Naive thymus-derived CD4-positive, alpha-beta T cell (primary cell): ENCODE measurements around the gene NCOA3. TPM values are rescaled to one million over a fixed set of nuclear protein-coding genes. Genes with fewer than 3 reads are reported as not detected.
A peak's percentile ranks its signal among the peaks of the same experiment; 100 is the strongest.

Experiments used
- ATAC-seq: fragments of 150-1000 bp; cut with Tn5 transposase; 2 replicates; pipeline ENCODE4 v1.10.0; 2021; ENCODE audit warnings: mild to moderate bottlenecking, moderate library complexity
- CTCF ChIA-PET: fragments of 350-600 bp; sonication (Branson Sonifier 250); formaldehyde crosslinking; loops from one replicate; lab custom pipeline; 2021; ENCODE audit warnings: antibody characterized with exemption; lab: Charles Lee
- POLR2A ChIA-PET: fragments of 350-600 bp; sonication (Branson Sonifier 250); formaldehyde crosslinking; loops from one replicate; lab custom pipeline; 2021; ENCODE audit warnings: antibody characterized with exemption, inconsistent platforms; lab: Charles Lee
- DNase-seq, 9 donors: peaks; one replicate each; pipeline versions ENCODE4 v3.0.0 to v3.0.0-alpha.2; 2020 to 2022; ENCODE audit warnings: mixed read lengths in 1 of 9
- H3K27ac ChIP-seq: one replicate; pipeline ENCODE4 v1.7.0; 2013; ENCODE audit warnings: mild to moderate bottlenecking, low read depth, low read length, moderate library complexity
- H3K27me3 ChIP-seq, 2 donors: one replicate each; pipeline ENCODE4 v1.7.0; 2013; ENCODE audit warnings: low read length in 2 of 2, mild to moderate bottlenecking in 2 of 2, moderate library complexity in 2 of 2; ENCODE audit not compliant: control insufficient read depth in 2 of 2, insufficient read depth in 2 of 2
- H3K36me3 ChIP-seq, 3 experiments: 1 replicate in 2 of 3; 2 replicates in 1 of 3; pipeline ENCODE4 v1.7.0; 2013; ENCODE audit warnings: low read length in 3 of 3, mild to moderate bottlenecking in 3 of 3, moderate library complexity in 1 of 3; ENCODE audit not compliant: insufficient read depth in 3 of 3, control insufficient read depth in 2 of 3
- H3K4me1 ChIP-seq, 2 donors: one replicate each; pipeline ENCODE4 v1.7.0; 2013; ENCODE audit warnings: low read length in 2 of 2, mild to moderate bottlenecking in 2 of 2, moderate library complexity in 1 of 2; ENCODE audit not compliant: control insufficient read depth in 2 of 2, insufficient read depth in 2 of 2
- H3K4me3 ChIP-seq: 2 replicates; pipeline ENCODE4 v1.7.0; 2013; ENCODE audit warnings: mild to moderate bottlenecking, low read length
- H3K9me3 ChIP-seq, 3 experiments: 1 replicate in 2 of 3; 2 replicates in 1 of 3; pipeline ENCODE4 v1.7.0; 2013; ENCODE audit warnings: low read length in 3 of 3; ENCODE audit not compliant: control insufficient read depth in 2 of 3
- H3K27ac Mint-ChIP-seq, 9 donors: one replicate each; pipeline ENCODE4 v1.8.0; 2020 to 2022; ENCODE audit warnings: mixed read lengths in 9 of 9, mild to moderate bottlenecking in 8 of 9, moderate library complexity in 5 of 9, inconsistent platforms in 2 of 9
- H3K27me3 Mint-ChIP-seq, 5 donors: one replicate each; pipeline ENCODE4 v1.8.0; 2021 to 2022; ENCODE audit warnings: mixed read lengths in 5 of 5, mild to moderate bottlenecking in 1 of 5
- H3K36me3 Mint-ChIP-seq, 5 donors: one replicate each; pipeline ENCODE4 v1.8.0; 2020 to 2022; ENCODE audit warnings: mixed read lengths in 5 of 5, mild to moderate bottlenecking in 3 of 5, inconsistent platforms in 1 of 5
- H3K4me1 Mint-ChIP-seq, 7 donors: one replicate each; pipeline ENCODE4 v1.8.0; 2020 to 2022; ENCODE audit warnings: mixed read lengths in 7 of 7, mild to moderate bottlenecking in 3 of 7, inconsistent platforms in 1 of 7
- H3K4me3 Mint-ChIP-seq, 10 donors: one replicate each; pipeline ENCODE4 v1.8.0; 2020 to 2022; ENCODE audit warnings: mild to moderate bottlenecking in 10 of 10, mixed read lengths in 10 of 10, moderate library complexity in 6 of 10, inconsistent platforms in 2 of 10
- H3K9me3 Mint-ChIP-seq, 11 donors: one replicate each; pipeline ENCODE4 v1.8.0; 2020 to 2022; ENCODE audit warnings: mixed read lengths in 11 of 11, mild to moderate bottlenecking in 4 of 11, inconsistent platforms in 1 of 11, moderate library complexity in 1 of 11
- intact Hi-C, 2 donors: fragments of 100-400 bp; cut with micrococcal nuclease; formaldehyde crosslinking; loops; one replicate each; pipeline ENCODE4 v1.15.1; 2023
- polyA plus RNA-seq, 2 donors: library from polyadenylated mRNA; unstranded; fragments of 300-500 nt; fragmentation: Illumina TruSeq; gene quantifications; one replicate each; pipeline ENCODE4 v1.2.3, GENCODE V29; 2021
- total RNA-seq, 6 experiments: library from RNA in 5 of 6; stranded (reverse) in 5 of 6; gene quantifications; 1 replicate in 5 of 6; 2 replicates in 1 of 6; pipeline ENCODE4 v1.2.3 and lab custom pipeline; 2021 to 2026

The NCOA3 gene
- total and polyA plus RNA-seq, 7 experiments from 2014 or later, result 20.3 to 115 (median 85.5) TPM

GRCh38 chr20:47669927-47670890 lies 168.5 kb downstream of the NCOA3 start:
- H3K4me1 Mint-ChIP-seq, result no peaks in the 10 kb centered on the region
- H3K9me3 ChIP-seq, result no peaks in the 10 kb centered on the region
- no peak overlapping the region for H3K27ac ChIP-seq
- peak overlapping the region in 2 of 10 donors; percentile 25 to 32 for H3K4me3 Mint-ChIP-seq
- H3K36me3 ChIP-seq, result no peaks in the 10 kb centered on the region
- CTCF ChIA-PET, result no interaction called here
- no peak for ATAC-seq
- no peaks in the 10 kb centered on the region for H3K27me3 Mint-ChIP-seq
- no peak overlapping the region for H3K4me3 ChIP-seq
- H3K36me3 Mint-ChIP-seq, result no peaks in the 10 kb centered on the region
- POLR2A ChIA-PET, result no interaction called here
- H3K9me3 Mint-ChIP-seq, result peaks cover 0 to 3% (median 0%) of the 10 kb centered on the region in 11 donors
- DNase-seq, result no peak
- peak overlapping the region in 2 of 9 donors; percentile 23 to 78 for H3K27ac Mint-ChIP-seq
- intact Hi-C loops, result no loop called here
- H3K4me1 ChIP-seq, result no peaks in the 10 kb centered on the region
- no peaks in the 10 kb centered on the region for H3K27me3 ChIP-seq

DNA sequence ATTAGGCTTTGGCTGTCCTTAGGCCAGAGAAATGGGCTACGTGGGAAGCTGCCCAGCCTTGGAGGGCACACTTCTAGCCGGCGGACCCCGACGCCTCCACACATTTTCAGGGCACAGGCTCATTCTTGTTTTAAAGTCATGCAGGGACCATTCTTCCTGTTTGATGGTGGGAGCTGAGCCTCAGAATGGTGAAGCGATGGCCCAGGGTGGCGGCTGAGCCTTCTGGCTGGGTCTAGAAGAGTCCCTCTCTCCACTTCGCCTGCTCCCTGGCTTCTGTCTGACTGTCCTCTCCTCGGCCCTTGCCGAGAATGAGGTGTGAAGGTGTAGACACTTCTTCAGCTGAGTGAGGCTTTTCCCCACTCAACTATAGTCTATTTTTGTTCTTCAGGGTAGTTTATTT lies 169.2 kb downstream of the NCOA3 start:
- no peaks in the 10 kb centered on the region for H3K4me1 Mint-ChIP-seq
- no peaks in the 10 kb centered on the region for H3K27me3 ChIP-seq
- H3K4me3 ChIP-seq, result no peak overlapping the region
- no peaks in the 10 kb centered on the region for H3K4me1 ChIP-seq
- no peaks in the 10 kb centered on the region for H3K36me3 ChIP-seq
- no peak overlapping the region for H3K27ac ChIP-seq
- H3K27ac Mint-ChIP-seq, result peak overlapping the region in 1 of 9 donors; percentile 8
- POLR2A ChIA-PET, result no interaction called here
- intact Hi-C loops, result no loop called here
- H3K9me3 Mint-ChIP-seq, result peaks cover 0 to 3% (median 0%) of the 10 kb centered on the region in 11 donors
- H3K9me3 ChIP-seq, result no peaks in the 10 kb centered on the region
- CTCF ChIA-PET, result no interaction called here
- H3K4me3 Mint-ChIP-seq, result no peak overlapping the region
- ATAC-seq (no peak), DNase-seq (no peak)
- H3K27me3 Mint-ChIP-seq, result no peaks in the 10 kb centered on the region
- H3K36me3 Mint-ChIP-seq, result no peaks in the 10 kb centered on the region

- peak overlapping the region in 1 of 9 donors; percentile 43 for H3K27ac Mint-ChIP-seq
- H3K4me1 Mint-ChIP-seq, result no peaks in the 10 kb centered on the region
- no peaks in the 10 kb centered on the region for H3K27me3 Mint-ChIP-seq
- peaks cover 0 to 2% (median 0%) of the 10 kb centered on the region in 11 donors for H3K9me3 Mint-ChIP-seq
- ChIA-PET POLR2A (no interaction called here), CTCF (interaction anchor here (1.2 to 2.9 kb wide), 2 partner anchors 10 to 948 kb away, joined by 4 to 11 read pairs; no protein-coding TSS in a partner anchor)
- no peak for DNase-seq
- H3K27ac ChIP-seq, result no peak overlapping the region
- no peak for ATAC-seq
- H3K27me3 ChIP-seq, result no peaks in the 10 kb centered on the region
- H3K36me3 Mint-ChIP-seq, result no peaks in the 10 kb centered on the region
- H3K4me1 ChIP-seq, result no peaks in the 10 kb centered on the region
- no peaks in the 10 kb centered on the region for H3K9me3 ChIP-seq
- no peaks in the 10 kb centered on the region for H3K36me3 ChIP-seq
- H3K4me3 Mint-ChIP-seq, result no peak overlapping the region
- no peak overlapping the region for H3K4me3 ChIP-seq
- intact Hi-C loops, result no loop called here
Measured at GRCh38 chr20:47672166-47672565, 170.5 kb downstream of the NCOA3 start.

DNA sequence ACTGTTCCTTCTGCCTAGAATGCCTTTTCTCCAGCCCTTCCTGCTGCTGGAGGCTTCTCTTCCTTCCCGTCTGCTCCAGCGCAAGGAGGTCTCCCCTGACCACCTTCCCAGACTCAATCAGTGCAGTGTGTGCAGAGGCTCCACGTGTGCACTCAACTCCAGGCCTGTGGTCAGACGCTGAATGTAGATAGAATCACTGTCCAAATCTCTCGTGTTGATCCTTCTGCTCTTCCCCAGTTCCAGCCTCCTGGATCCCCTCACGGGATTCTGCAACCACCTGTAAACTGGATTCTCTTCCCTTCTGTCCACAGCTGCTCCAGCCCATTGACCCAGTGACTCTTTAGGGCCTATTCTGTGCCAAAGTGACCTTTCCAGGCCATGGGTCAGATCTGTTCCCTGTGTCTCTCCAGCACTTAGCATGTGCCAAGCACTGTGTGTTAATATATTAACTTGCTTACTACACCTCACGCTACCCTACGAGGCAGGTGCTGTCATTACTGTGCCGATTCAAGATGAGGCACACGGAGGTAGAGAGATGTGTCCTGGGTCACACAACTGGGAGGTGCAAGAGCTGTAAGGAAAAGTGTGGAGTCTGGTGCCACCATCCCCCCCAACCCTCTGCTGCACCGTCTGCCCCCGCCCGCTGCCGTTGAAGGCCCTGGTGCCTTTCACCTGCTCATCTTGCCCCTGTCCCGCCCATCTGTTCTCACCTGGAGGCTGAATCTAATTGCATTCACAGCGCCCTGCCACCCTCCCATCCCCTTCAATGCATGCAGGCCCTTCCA lies 171.4 kb downstream of the NCOA3 start:
- H3K4me1 Mint-ChIP-seq, result peaks cover 0 to 2% (median 0%) of the 10 kb centered on the region in 7 donors

DNA sequence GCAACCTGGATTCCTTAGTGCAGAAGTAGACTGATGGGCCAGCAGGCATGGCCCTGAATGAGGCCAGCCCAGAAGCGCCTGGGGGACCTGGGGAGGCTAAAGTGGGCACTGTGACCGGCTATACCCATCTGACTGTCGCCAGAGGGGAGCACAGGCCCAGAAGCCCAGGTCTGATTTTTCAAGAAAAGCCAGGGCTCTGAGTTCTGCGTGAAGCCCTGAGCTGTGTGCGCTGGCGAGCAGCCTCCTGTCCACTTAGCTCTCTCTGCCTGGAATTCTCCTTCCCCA lies 171.9 kb downstream of the NCOA3 start:
- CTCF ChIA-PET, result interaction anchor here (2.9 kb wide), 1 partner anchor 947 kb away, joined by 11 read pairs; no protein-coding TSS in a partner anchor
- intact Hi-C loops, result no loop called here
- no peaks in the 10 kb centered on the region for H3K27me3 ChIP-seq

More for the DNA sequence above, 171.4 kb downstream of the NCOA3 start:
- H3K9me3 ChIP-seq, result no peaks in the 10 kb centered on the region
- no peak overlapping the region for H3K4me3 Mint-ChIP-seq
- H3K4me3 ChIP-seq, result no peak overlapping the region
- ATAC-seq (no peak), DNase-seq (no peak)
- H3K27ac Mint-ChIP-seq, result no peak overlapping the region
- H3K27me3 Mint-ChIP-seq, result no peaks in the 10 kb centered on the region
- CTCF ChIA-PET, result interaction anchor here (1.2 to 2.9 kb wide), 2 partner anchors 11 to 947 kb away, joined by 4 to 11 read pairs; no protein-coding TSS in a partner anchor
- H3K27me3 ChIP-seq, result no peaks in the 10 kb centered on the region
- H3K27ac ChIP-seq, result no peak overlapping the region
- H3K36me3 ChIP-seq, result no peaks in the 10 kb centered on the region
- no peaks in the 10 kb centered on the region for H3K36me3 Mint-ChIP-seq
- H3K9me3 Mint-ChIP-seq, result peaks cover 0 to 2% (median 0%) of the 10 kb centered on the region in 11 donors
- intact Hi-C loops, result no loop called here
- no peaks in the 10 kb centered on the region for H3K4me1 ChIP-seq
- POLR2A ChIA-PET, result no interaction called here

GRCh38 chr20:47674145-47674544 lies 172.5 kb downstream of the NCOA3 start:
- H3K4me1 Mint-ChIP-seq, result peaks cover 0 to 4% (median 0%) of the 10 kb centered on the region in 7 donors
- no peak overlapping the region for H3K27ac ChIP-seq
- H3K4me3 ChIP-seq, result no peak overlapping the region
- H3K36me3 Mint-ChIP-seq, result no peaks in the 10 kb centered on the region
- no peaks in the 10 kb centered on the region for H3K36me3 ChIP-seq
- ATAC-seq (no peak), DNase-seq (no peak)
- no peaks in the 10 kb centered on the region for H3K9me3 ChIP-seq
- ChIA-PET POLR2A (no interaction called here), CTCF (interaction anchor here (2.9 kb wide), 1 partner anchor 946 kb away, joined by 11 read pairs; no protein-coding TSS in a partner anchor)
- no peaks in the 10 kb centered on the region for H3K27me3 ChIP-seq
- no peak overlapping the region for H3K27ac Mint-ChIP-seq
- H3K27me3 Mint-ChIP-seq, result peaks cover 0 to 2% (median 0%) of the 10 kb centered on the region in 5 donors
- peaks cover 0 to 2% (median 0%) of the 10 kb centered on the region in 11 donors for H3K9me3 Mint-ChIP-seq
- H3K4me3 Mint-ChIP-seq, result no peak overlapping the region
- intact Hi-C loops, result no loop called here
- H3K4me1 ChIP-seq, result no peaks in the 10 kb centered on the region

More for the DNA sequence above, 171.9 kb downstream of the NCOA3 start:
- Mint-ChIP-seq H3K4me1 (peaks cover 0 to 2% (median 0%) of the 10 kb centered on the region in 7 donors), H3K36me3 (no peaks in the 10 kb centered on the region), H3K27me3 (no peaks in the 10 kb centered on the region), H3K4me3 (no peak overlapping the region), H3K27ac (no peak overlapping the region), H3K9me3 (peaks cover 0 to 2% (median 0%) of the 10 kb centered on the region in 11 donors)
- H3K27ac ChIP-seq, result no peak overlapping the region
- no peak overlapping the region for H3K4me3 ChIP-seq
- no peak for ATAC-seq
- H3K36me3 ChIP-seq, result no peaks in the 10 kb centered on the region
- H3K9me3 ChIP-seq, result no peaks in the 10 kb centered on the region
- POLR2A ChIA-PET, result no interaction called here
- no peak for DNase-seq
- no peaks in the 10 kb centered on the region for H3K4me1 ChIP-seq
